ENCODE data around the gene APOBEC2. TPM values are rescaled to one million over a fixed set of nuclear protein-coding genes. Genes with fewer than 3 reads are reported as not detected.

Gene APOBEC2
- total RNA-seq, 2 experiments from 2014 or later = not detected

- Histone ChIP-seq H3K27me3 (ENCODE audit: control insufficient read depth in 1 of 2, insufficient read depth in 2 of 2, low read length in 2 of 2) (no peaks in the 10 kb centered on the region), H3K4me3 (ENCODE audit: low read length) (peak overlapping the region; percentile 70), H3K36me3 (ENCODE audit: insufficient read depth, low read length) (peaks cover 18% of the 10 kb centered on the region), H3K4me1 (ENCODE audit: insufficient read depth, low read length) (peaks cover 23% of the 10 kb centered on the region), H3K27ac (ENCODE audit: low read depth in 1 of 2, low read length in 2 of 2) (peak overlapping the region; percentile 95 to 96), H3K9me3 (ENCODE audit: control insufficient read depth in 1 of 2, insufficient read depth in 1 of 2, low read length in 2 of 2) (no peaks in the 10 kb centered on the region)
- TF ChIP-seq CTCF (IDR thresholded peaks at IDR 0.05) = peak; percentile 33
- Mint-ChIP-seq H3K9me3 (no peaks in the 10 kb centered on the region), H3K27me3 (no peaks in the 10 kb centered on the region), H3K27ac (peak overlapping the region; percentile 88), H3K36me3 (ENCODE audit: low read depth) (peaks cover 41% of the 10 kb centered on the region), H3K4me1 (ENCODE audit: low read depth) (peaks cover 54% of the 10 kb centered on the region), H3K4me3 (peak overlapping the region; percentile 93)
- POLR2A ChIA-PET = interaction anchor here (0.8 to 2.7 kb wide), 6 partner anchors 9 to 127 kb away, joined by 3 to 25 read pairs (median 6); partner anchors contain the start of genes APOBEC2 and TREML2
- ATAC-seq (ENCODE audit: poor library complexity) = peak; percentile 4
- CTCF ChIA-PET = interaction anchor here (0.9 to 1.3 kb wide), 2 partner anchors 15 to 45 kb away, joined by 3 to 4 read pairs; no protein-coding TSS in a partner anchor
- intact Hi-C loops (cut with DNase I, micrococcal nuclease) = loop anchor here (5.0 to 10.0 kb wide), 5 partner anchors 109 to 1959 kb away; partner anchors contain the start of genes FOXP4 (in 1 of the 2) and SAYSD1 (in 1 of the 2)
- DNase-seq = peak; percentile 65 to 91 (median 75)
Observed at GRCh38 chr6:41073203-41073967, 20.4 kb downstream of the APOBEC2 start.

- Histone ChIP-seq H3K4me1 (ENCODE audit: insufficient read depth, low read length) (peaks cover 23% of the 10 kb centered on the region), H3K27me3 (ENCODE audit: control insufficient read depth in 1 of 2, insufficient read depth in 2 of 2, low read length in 2 of 2) (no peaks in the 10 kb centered on the region), H3K27ac (ENCODE audit: low read depth in 1 of 2, low read length in 2 of 2) (peak overlapping the region; percentile 89 to 95), H3K4me3 (ENCODE audit: low read length) (peak overlapping the region; percentile 70), H3K36me3 (ENCODE audit: insufficient read depth, low read length) (peaks cover 18% of the 10 kb centered on the region), H3K9me3 (ENCODE audit: control insufficient read depth in 1 of 2, insufficient read depth in 1 of 2, low read length in 2 of 2) (no peaks in the 10 kb centered on the region)
- Mint-ChIP-seq H3K9me3 (no peaks in the 10 kb centered on the region), H3K4me3 (peak overlapping the region; percentile 93), H3K27ac (peak overlapping the region; percentile 88), H3K4me1 (ENCODE audit: low read depth) (peaks cover 60% of the 10 kb centered on the region), H3K36me3 (ENCODE audit: low read depth) (peaks cover 40% of the 10 kb centered on the region), H3K27me3 (no peaks in the 10 kb centered on the region)
- ATAC-seq (ENCODE audit: poor library complexity) (no peak), DNase-seq (peak in 3 of 14 experiments; percentile 49 to 68 (median 67))
- intact Hi-C loops (cut with DNase I, micrococcal nuclease) = loop anchor here (5.0 to 10.0 kb wide), 5 partner anchors 108 to 1959 kb away; partner anchors contain the start of genes FOXP4 (in 1 of the 2) and SAYSD1 (in 1 of the 2)
- TF ChIP-seq CTCF (IDR thresholded peaks at IDR 0.05) = no peak
- CTCF ChIA-PET = interaction anchor here (1.7 kb wide), 1 partner anchor 46 kb away, joined by 4 read pairs; no protein-coding TSS in a partner anchor
- POLR2A ChIA-PET = no interaction called here
Observed at GRCh38 chr6:41073968-41074691, 21.1 kb downstream of the APOBEC2 start.

- Histone ChIP-seq H3K27me3 (ENCODE audit: control insufficient read depth in 1 of 2, insufficient read depth in 2 of 2, low read length in 2 of 2) (no peaks in the 10 kb centered on the region), H3K36me3 (ENCODE audit: insufficient read depth, low read length) (peaks cover 19% of the 10 kb centered on the region), H3K9me3 (ENCODE audit: control insufficient read depth in 1 of 2, insufficient read depth in 1 of 2, low read length in 2 of 2) (no peaks in the 10 kb centered on the region), H3K27ac (ENCODE audit: low read depth in 1 of 2, low read length in 2 of 2) (peak overlapping the region; percentile 89 to 95), H3K4me1 (ENCODE audit: insufficient read depth, low read length) (peaks cover 25% of the 10 kb centered on the region), H3K4me3 (ENCODE audit: low read length) (peak overlapping the region; percentile 70)
- peak overlapping the region; percentile 93 for H3K4me3 Mint-ChIP-seq
- no peaks in the 10 kb centered on the region for H3K9me3 Mint-ChIP-seq
- TF ChIP-seq CTCF (IDR thresholded peaks at IDR 0.05) = no peak
- no peaks in the 10 kb centered on the region for H3K27me3 Mint-ChIP-seq
- CTCF ChIA-PET = interaction anchor here (1.7 to 2.0 kb wide), 2 partner anchors 47 to 107 kb away, joined by 4 read pairs; no protein-coding TSS in a partner anchor
- POLR2A ChIA-PET = no interaction called here
- intact Hi-C loops (cut with DNase I, micrococcal nuclease) = loop anchor here (5.0 to 10.0 kb wide), 5 partner anchors 107 to 1960 kb away; partner anchors contain the start of genes FOXP4 (in 1 of the 2) and SAYSD1 (in 1 of the 2)
- H3K27ac Mint-ChIP-seq = peak overlapping the region; percentile 88
- H3K4me1 Mint-ChIP-seq (ENCODE audit: low read depth) = peaks cover 66% of the 10 kb centered on the region
- H3K36me3 Mint-ChIP-seq (ENCODE audit: low read depth) = peaks cover 41% of the 10 kb centered on the region
- DNase-seq (no peak), ATAC-seq (ENCODE audit: poor library complexity) (no peak)
Observed at GRCh38 chr6:41074692-41075436, 21.9 kb downstream of the APOBEC2 start.

Data from CD4-positive, alpha-beta T cell (primary cell).